ENCODE results near the gene BCOR. TPM values are rescaled to one million over a fixed set of nuclear protein-coding genes. Genes with fewer than 3 reads are reported as not detected.

BCOR gene
- total RNA-seq, 2 experiments from 2014 or later, result 43.9 to 58.0 TPM

GRCh38 chrX:40082447-40083119, 15.2 kb downstream of the BCOR start:
- CTCF ChIA-PET, result no interaction called here
- Mint-ChIP-seq H3K36me3 (peaks cover 7% of the 10 kb centered on the region), H3K4me1 (peaks cover 47% of the 10 kb centered on the region), H3K9me3 (ENCODE audit: low read depth) (no peaks in the 10 kb centered on the region), H3K27me3 (no peaks in the 10 kb centered on the region), H3K27ac (no peak overlapping the region), H3K4me3 (no peak overlapping the region)
- DNase-seq (no peak), ATAC-seq (no peak)

- no peaks in the 10 kb centered on the region for H3K9me3 Mint-ChIP-seq (ENCODE audit: low read depth)
- DNase-seq (no peak), ATAC-seq (no peak)
- H3K36me3 Mint-ChIP-seq, result peaks cover 7% of the 10 kb centered on the region
- H3K4me1 Mint-ChIP-seq, result peaks cover 45% of the 10 kb centered on the region
- no peaks in the 10 kb centered on the region for H3K27me3 Mint-ChIP-seq
- H3K4me3 Mint-ChIP-seq, result no peak overlapping the region
- H3K27ac Mint-ChIP-seq, result peak overlapping the region; percentile 43
- CTCF ChIA-PET, result no interaction called here
These were observed 16.1 kb downstream of the BCOR start for GRCh38 chrX:40081679-40082068.

GRCh38 chrX:40080894-40081678, 16.7 kb downstream of the BCOR start:
- peaks cover 44% of the 10 kb centered on the region for H3K4me1 Mint-ChIP-seq
- CTCF ChIA-PET, result no interaction called here

GRCh38 chrX:40079572-40079971, 18.2 kb downstream of the BCOR start:
- no peak overlapping the region for H3K27ac Mint-ChIP-seq
- no peak overlapping the region for H3K4me3 Mint-ChIP-seq
- no peaks in the 10 kb centered on the region for H3K9me3 Mint-ChIP-seq (ENCODE audit: low read depth)
- ATAC-seq (no peak), DNase-seq (no peak)
- H3K36me3 Mint-ChIP-seq, result peaks cover 17% of the 10 kb centered on the region
- peaks cover 32% of the 10 kb centered on the region for H3K4me1 Mint-ChIP-seq
- CTCF ChIA-PET, result no interaction called here
- no peaks in the 10 kb centered on the region for H3K27me3 Mint-ChIP-seq

More at GRCh38 chrX:40080894-40081678, 16.7 kb downstream of the BCOR start:
- H3K9me3 Mint-ChIP-seq (ENCODE audit: low read depth), result no peaks in the 10 kb centered on the region
- ATAC-seq, result no peak
- H3K27me3 Mint-ChIP-seq, result no peaks in the 10 kb centered on the region
- H3K4me3 Mint-ChIP-seq, result no peak overlapping the region
- DNase-seq, result no peak
- no peak overlapping the region for H3K27ac Mint-ChIP-seq
- H3K36me3 Mint-ChIP-seq, result peaks cover 12% of the 10 kb centered on the region

- ATAC-seq (no peak), DNase-seq (no peak)
- Mint-ChIP-seq H3K27me3 (no peaks in the 10 kb centered on the region), H3K27ac (peak overlapping the region; percentile 58), H3K36me3 (peaks cover 21% of the 10 kb centered on the region), H3K4me3 (no peak overlapping the region), H3K4me1 (peaks cover 27% of the 10 kb centered on the region), H3K9me3 (ENCODE audit: low read depth) (no peaks in the 10 kb centered on the region)
- CTCF ChIA-PET, result no interaction called here
These were observed 19.1 kb downstream of the BCOR start for GRCh38 chrX:40078489-40079227.

- no peak overlapping the region for H3K4me3 Mint-ChIP-seq
- CTCF ChIA-PET, result no interaction called here
- peaks cover 27% of the 10 kb centered on the region for H3K4me1 Mint-ChIP-seq
- no peak for ATAC-seq
- DNase-seq, result no peak
- peaks cover 24% of the 10 kb centered on the region for H3K36me3 Mint-ChIP-seq
- no peaks in the 10 kb centered on the region for H3K27me3 Mint-ChIP-seq
- no peaks in the 10 kb centered on the region for H3K9me3 Mint-ChIP-seq (ENCODE audit: low read depth)
- H3K27ac Mint-ChIP-seq, result peak overlapping the region; percentile 58
These were observed 19.9 kb downstream of the BCOR start for GRCh38 chrX:40077906-40078305.

- CTCF ChIA-PET, result interaction anchor here (0.6 kb wide), 1 partner anchor 411 kb away, joined by 3 read pairs; no protein-coding TSS in a partner anchor
- no peaks in the 10 kb centered on the region for H3K27me3 Mint-ChIP-seq
- H3K4me3 Mint-ChIP-seq, result no peak overlapping the region
- ATAC-seq, result no peak
- H3K27ac Mint-ChIP-seq, result no peak overlapping the region
- peaks cover 27% of the 10 kb centered on the region for H3K4me1 Mint-ChIP-seq
- H3K36me3 Mint-ChIP-seq, result peaks cover 24% of the 10 kb centered on the region
- H3K9me3 Mint-ChIP-seq (ENCODE audit: low read depth), result no peaks in the 10 kb centered on the region
- no peak for DNase-seq
These were observed 20.8 kb downstream of the BCOR start for GRCh38 chrX:40076750-40077575.

- peaks cover 24% of the 10 kb centered on the region for H3K4me1 Mint-ChIP-seq
- no peak overlapping the region for H3K27ac Mint-ChIP-seq
These were observed 22.8 kb downstream of the BCOR start for GRCh38 chrX:40074959-40075332.

GRCh38 chrX:40074080-40074958, 23.4 kb downstream of the BCOR start:
- Mint-ChIP-seq H3K36me3 (peaks cover 43% of the 10 kb centered on the region), H3K9me3 (ENCODE audit: low read depth) (no peaks in the 10 kb centered on the region), H3K27ac (no peak overlapping the region), H3K4me3 (no peak overlapping the region), H3K4me1 (peaks cover 22% of the 10 kb centered on the region), H3K27me3 (no peaks in the 10 kb centered on the region)
- DNase-seq, result no peak
- CTCF ChIA-PET, result no interaction called here
- no peak for ATAC-seq

More at GRCh38 chrX:40074959-40075332, 22.8 kb downstream of the BCOR start:
- no peak for ATAC-seq
- Mint-ChIP-seq H3K9me3 (ENCODE audit: low read depth) (no peaks in the 10 kb centered on the region), H3K4me3 (no peak overlapping the region), H3K27me3 (no peaks in the 10 kb centered on the region), H3K36me3 (peaks cover 41% of the 10 kb centered on the region)
- no peak for DNase-seq
- CTCF ChIA-PET, result no interaction called here

- Mint-ChIP-seq H3K4me1 (peaks cover 25% of the 10 kb centered on the region), H3K27me3 (no peaks in the 10 kb centered on the region), H3K36me3 (peaks cover 47% of the 10 kb centered on the region), H3K4me3 (no peak overlapping the region), H3K9me3 (ENCODE audit: low read depth) (no peaks in the 10 kb centered on the region), H3K27ac (no peak overlapping the region)
- DNase-seq (no peak), ATAC-seq (no peak)
- CTCF ChIA-PET, result no interaction called here
These were observed 24.2 kb downstream of the BCOR start for GRCh38 chrX:40073439-40074054.

- Mint-ChIP-seq H3K27me3 (no peaks in the 10 kb centered on the region), H3K27ac (no peak overlapping the region), H3K4me3 (no peak overlapping the region), H3K36me3 (peaks cover 52% of the 10 kb centered on the region), H3K4me1 (peaks cover 33% of the 10 kb centered on the region), H3K9me3 (ENCODE audit: low read depth) (no peaks in the 10 kb centered on the region)
- CTCF ChIA-PET, result no interaction called here
- ATAC-seq, result no peak
- DNase-seq, result no peak
These were observed 25.5 kb downstream of the BCOR start for GRCh38 chrX:40072246-40072645.

- peaks cover 61% of the 10 kb centered on the region for H3K4me1 Mint-ChIP-seq
- H3K27me3 Mint-ChIP-seq, result no peaks in the 10 kb centered on the region
- CTCF ChIA-PET, result interaction anchor here (1.6 kb wide), 1 partner anchor 8 kb away, joined by 3 read pairs; no protein-coding TSS in a partner anchor
- no peak overlapping the region for H3K4me3 Mint-ChIP-seq
- no peaks in the 10 kb centered on the region for H3K9me3 Mint-ChIP-seq (ENCODE audit: low read depth)
- peak; percentile 48 for DNase-seq
- peak; percentile 58 for ATAC-seq
- peak overlapping the region; percentile 42 for H3K27ac Mint-ChIP-seq
- H3K36me3 Mint-ChIP-seq, result peaks cover 50% of the 10 kb centered on the region
These were observed 29.7 kb downstream of the BCOR start for GRCh38 chrX:40068048-40068447.
